Measurements from ENCODE around the gene PAX6.

PAX6 gene

GRCh38 chr11:31796499-31797189 is 14.5 kb downstream of the PAX6 start:
- DNase-seq: no peak

DNA sequence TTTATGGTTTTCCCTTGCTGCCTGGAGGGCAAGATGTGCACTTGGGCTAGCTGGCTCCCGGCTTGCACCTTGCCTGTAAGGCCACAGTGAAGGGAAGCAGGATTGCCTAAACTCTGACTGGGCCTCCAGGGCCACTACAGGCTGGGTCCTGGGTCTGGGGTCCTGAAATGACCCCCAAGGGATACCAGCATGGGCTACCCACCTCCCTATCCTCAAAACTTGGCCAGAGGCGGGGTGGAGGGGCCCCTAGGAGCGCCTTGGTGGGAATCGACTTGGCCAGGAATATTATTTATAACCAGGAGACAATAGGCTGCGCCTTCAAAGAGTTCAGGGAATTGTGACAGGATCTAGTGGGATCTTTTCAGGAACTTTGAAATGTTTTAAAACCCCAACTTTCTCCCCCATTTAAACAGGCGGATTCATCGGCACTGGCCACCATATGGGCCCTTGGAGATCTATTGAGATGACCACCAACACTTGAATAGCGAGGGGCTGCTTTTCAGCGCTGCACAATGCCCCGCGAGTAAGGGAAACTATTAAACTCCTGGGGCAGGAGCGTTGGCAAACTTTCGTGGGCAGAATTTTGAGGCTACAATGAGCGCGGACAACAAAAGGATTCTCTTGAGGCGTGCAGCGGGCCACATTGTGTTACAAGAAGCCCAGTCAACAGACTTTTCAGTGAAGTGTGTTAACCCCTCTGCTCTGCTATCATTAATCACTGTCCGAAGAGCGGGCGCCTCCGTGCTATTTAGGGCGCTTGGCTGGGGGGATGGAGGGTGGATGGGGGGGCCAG is 15.2 kb downstream of the PAX6 start:
- DNase-seq: no peak

DNA sequence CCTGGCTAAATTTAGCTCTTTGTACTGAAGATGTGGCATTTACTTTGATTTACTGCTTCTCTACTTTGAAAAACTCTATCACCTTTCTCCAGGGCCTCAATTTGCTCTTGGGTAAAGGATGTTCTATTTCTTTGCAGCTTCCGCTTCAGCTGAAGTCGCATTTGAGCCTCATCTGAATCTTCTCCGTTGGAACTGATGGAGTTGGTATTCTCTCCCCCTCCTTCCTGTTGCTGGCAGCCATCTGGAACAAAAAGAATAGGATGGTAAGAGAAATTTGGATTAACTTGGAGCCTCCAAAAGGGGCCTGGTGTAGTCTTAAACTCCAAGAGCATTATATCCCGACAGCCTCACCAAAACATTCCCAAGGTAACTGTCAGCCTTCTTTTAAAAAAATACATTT is 16.6 kb downstream of the PAX6 start:
- no peak for DNase-seq

GRCh38 chr11:31793264-31793663 is 17.9 kb downstream of the PAX6 start:
- no peak for DNase-seq

GRCh38 chr11:31792456-31792855 is 18.7 kb downstream of the PAX6 start:
- DNase-seq: no peak

DNA sequence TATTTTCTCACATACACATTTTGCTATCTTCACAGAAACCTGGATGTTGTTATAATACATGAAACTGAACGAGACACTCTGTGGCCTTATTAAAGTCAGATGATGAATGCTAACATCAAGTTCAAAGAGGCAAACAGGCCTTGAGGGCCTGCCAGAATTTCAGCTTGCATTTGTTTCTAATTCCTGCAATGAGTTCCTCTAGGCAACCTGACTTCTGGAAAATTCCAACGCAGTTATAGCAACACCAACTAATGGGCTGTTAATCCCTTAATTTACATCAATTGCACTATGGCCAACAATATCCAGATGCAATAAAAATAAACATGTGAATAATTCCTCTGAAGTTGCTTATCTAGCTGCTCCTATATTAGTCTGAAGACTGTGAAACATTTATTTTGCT is 19.1 kb downstream of the PAX6 start:
- no peak for DNase-seq

GRCh38 chr11:31790649-31791048 is 20.5 kb downstream of the PAX6 start:
- DNase-seq: no peak

DNA sequence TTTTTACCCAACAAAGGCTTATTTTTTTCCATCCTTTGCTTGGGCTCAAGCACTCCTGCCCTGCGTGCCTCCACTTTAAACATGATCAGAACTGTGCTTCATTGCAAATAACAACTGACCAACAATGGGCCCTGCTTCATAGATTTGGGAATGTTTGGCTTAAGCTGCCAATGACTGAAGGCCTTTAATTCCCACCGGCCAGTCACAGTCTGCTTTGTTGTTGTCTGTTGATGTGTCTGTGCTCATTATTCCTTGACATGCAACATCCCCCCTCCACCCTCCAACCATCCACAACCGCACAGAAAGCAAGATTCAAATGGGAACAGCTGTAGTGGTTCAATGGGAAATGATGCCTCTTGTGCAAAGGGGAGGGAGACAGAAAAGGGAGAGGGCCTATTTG is 23.0 kb downstream of the PAX6 start:
- no peak for DNase-seq

DNA sequence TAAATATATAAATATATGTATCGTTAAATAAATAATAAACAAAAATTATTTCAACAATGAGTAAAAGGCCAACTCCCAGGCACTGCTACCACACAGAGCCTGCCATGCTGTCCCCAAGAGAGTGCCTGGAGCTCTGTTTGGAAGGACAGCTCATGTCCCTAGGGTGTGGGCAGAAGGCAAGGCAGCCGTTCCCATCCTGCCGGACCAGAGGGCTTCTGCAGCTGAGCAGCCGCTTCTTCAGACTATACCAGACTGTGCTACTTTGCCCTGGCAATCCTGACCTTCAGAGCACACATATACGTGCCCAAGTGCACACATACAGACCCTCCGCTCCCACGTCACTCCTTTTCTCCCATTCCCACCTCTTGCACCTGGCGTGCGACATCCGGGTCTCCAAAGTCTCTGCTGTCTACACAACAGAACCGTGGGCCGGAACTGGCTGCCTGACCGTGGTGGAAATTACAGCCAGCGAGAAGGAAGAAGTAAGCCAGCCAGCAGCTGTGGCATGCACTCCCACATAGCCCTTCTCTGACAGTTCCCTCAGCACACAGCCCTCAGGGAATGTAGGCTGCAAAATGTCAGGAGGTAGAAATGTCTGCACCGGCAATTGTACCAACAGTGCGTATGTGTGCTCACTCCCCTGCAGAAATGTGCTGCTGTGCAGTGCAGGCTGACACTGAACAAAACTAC is 24.0 kb downstream of the PAX6 start:
- no peak for DNase-seq

DNA sequence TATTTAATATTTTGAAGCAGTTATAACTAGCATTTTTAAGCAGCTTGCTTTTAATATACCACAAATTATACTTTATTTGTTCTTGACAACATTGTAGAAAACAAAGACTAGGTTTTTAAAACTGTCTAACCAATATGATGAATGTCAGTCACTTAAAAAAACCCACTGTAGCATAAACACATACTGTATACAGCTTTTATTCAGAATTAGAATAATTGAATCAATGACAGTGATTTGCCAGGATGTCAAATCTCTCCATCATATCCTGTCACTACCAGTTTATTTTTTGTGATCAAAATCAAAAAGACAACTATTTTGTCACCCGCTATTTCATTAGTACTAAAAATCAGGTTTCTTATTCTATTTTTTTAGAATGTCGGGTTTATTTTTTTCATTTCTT is 26.5 kb downstream of the PAX6 start:
- no peak for DNase-seq

DNA sequence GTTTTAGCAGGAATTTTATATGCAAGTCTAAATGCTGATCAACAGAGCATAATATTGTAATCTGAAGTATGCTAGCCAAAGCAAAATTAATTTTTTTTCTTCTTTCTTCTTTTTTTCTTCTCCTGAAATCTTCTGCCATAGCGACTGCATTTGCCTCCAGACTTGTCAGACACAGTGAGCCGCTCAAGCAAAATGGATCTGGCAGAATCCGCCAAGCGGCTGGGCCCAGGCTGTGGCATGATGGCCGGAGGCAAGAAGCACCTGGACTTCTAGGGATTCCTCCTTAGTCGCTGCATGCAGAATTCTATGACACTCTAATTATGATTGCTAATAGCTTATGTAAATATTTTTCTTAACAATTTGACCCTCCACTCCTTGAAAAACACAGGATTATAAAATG is 27.9 kb downstream of the PAX6 start:
- DNase-seq: no peak

- DNase-seq: no peak
These were observed 28.9 kb downstream of the PAX6 start for GRCh38 chr11:31782257-31782656.

- DNase-seq: no peak
These were observed 30.6 kb downstream of the PAX6 start for GRCh38 chr11:31780480-31780971.

DNA sequence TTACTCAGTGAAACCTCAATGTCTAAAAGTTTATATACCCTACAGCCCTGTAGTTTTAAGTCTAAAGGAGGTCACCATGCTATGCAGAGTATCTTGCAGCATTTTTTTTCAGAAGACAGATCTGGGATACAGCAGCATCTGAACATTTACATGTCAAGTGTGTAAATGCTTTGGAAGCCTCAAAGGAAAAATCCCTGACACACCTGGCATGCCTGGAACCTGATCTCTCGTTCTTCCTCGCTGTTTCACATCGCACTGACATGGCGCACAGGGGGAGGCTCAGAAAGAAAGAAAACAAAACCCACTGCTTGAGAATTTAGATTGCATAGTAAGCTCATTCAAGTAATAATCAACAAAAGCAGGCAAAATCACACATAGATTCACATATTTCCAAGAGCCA is 31.0 kb downstream of the PAX6 start:
- no peak for DNase-seq

DNA sequence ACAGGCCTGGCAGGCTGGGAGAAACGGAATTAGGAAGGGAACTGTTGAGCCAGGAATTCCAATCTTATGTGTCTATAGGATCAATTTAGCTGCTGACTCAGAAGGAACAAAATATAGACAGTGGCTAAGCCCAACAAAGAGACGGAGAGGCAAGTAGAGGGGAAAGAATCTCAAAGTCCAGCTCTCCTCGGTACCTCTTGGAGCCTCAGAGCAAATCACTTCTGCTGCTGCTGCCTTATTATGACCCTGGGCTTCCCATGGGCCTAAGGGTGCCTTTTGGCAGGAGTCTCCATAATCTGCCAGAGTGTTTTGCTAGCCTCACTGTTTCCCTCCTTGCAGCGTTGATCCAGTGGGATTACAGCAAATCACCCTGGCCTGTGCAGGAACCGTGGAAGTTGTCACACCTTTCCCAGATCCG is 31.7 kb downstream of the PAX6 start:
- DNase-seq: no peak

GRCh38 chr11:31772412-31772811 is 38.7 kb downstream of the PAX6 start:
- DNase-seq: no peak

- DNase-seq: no peak
These were observed 41.0 kb downstream of the PAX6 start for GRCh38 chr11:31770011-31770700.

DNA sequence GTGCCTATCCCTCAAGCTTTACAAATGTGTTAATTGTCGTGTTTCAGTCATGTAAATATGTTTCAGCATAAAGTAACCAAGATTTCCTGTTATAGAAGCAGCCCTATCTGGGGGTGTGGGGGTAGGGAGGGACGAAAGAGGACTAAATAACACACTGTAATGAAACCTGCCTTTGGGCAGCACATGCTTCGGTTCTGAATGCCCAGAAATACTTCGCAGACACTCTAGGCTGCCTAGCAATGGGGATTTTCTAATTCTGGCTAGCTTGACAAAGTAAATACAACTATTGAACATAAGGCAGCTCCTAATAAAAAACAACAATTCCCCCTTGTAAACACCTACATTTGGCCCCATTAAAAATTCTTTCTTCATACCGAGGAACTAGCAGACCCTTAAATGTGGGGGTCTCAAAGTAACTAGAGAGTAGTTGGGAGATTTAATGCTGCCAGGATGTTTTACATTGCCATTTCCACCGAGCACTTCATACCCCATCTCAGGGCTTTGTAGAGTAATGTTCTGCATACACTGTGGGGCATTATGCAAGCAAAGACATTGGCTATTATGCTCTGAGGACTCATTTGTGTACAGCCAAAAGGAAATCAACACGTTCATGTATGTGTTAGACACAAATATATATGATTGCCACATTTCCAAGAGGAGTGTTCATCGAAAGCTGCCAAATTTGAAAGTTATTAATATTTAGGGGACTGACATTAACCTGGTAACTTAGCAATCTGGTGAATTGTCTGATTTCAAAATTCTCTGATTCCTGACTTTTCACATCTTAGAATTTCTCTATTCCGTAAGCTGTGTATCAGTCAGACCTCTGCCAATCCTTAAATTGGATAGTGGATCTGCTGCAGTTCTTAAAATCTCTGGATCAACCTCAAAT is 42.1 kb downstream of the PAX6 start:
- DNase-seq: no peak

GRCh38 chr11:31767685-31768084 is 43.4 kb downstream of the PAX6 start:
- no peak for DNase-seq

DNA sequence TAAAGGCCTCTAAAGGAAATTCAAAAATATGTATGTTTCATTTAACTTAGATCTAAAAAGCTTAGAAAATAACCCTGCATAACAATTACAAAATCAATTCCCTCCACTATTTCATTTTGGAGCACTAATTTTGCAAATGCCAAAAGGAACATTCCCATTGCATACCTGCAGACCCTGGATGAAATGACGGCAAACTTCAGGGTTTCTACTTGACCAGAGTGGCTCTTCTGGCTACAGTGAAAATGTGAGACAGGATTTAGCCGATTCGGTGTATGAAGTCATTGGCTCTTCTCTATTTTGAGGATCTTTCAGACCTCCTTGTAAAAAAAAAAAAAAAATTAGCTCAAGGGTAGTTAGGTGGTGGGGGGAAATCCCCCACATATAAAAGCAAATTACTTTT is 44.1 kb downstream of the PAX6 start:
- DNase-seq: no peak

GRCh38 chr11:31764766-31765165 is 46.4 kb downstream of the PAX6 start:
- DNase-seq: no peak

- DNase-seq: no peak
These were observed 46.9 kb downstream of the PAX6 start for GRCh38 chr11:31764261-31764660.

Measured in GOT3 (cell line).